PC-9 (cell line): ENCODE measurements around the gene JARID2. TPM values are rescaled to one million over a fixed set of nuclear protein-coding genes. Genes with fewer than 3 reads are reported as not detected.

ENCODE experiments used
- BruUV-seq: library from RNA; stranded (reverse); fragments of 400-500 nt; replicated peaks from 2 replicates; lab custom pipeline; 2021; lab: Mats Ljungman, UMichigan
- CTCF ChIA-PET: fragments of 300-600 bp; sonication (Branson Sonifier 250); formaldehyde crosslinking; loops from one replicate; lab custom pipeline; 2022; ENCODE audit warnings: antibody characterized with exemption; lab: Charles Lee
- POLR2A ChIA-PET: fragments of 300-600 bp; sonication (Branson Sonifier 250); formaldehyde crosslinking; loops from one replicate; lab custom pipeline; 2022; ENCODE audit warnings: antibody characterized with exemption; ENCODE audit not compliant: unreplicated experiment; lab: Charles Lee
- DNase-seq, 2 experiments: peaks; one replicate each; pipeline versions ENCODE4 v3.0.0 to v3.0.0-alpha.2; 2015 to 2022; ENCODE audit warnings: mixed read lengths in 1 of 2
- H2AFZ ChIP-seq: fragments of 200-600 bp; sonication (generic); 2 replicates; pipeline ENCODE4 v1.8.1; 2017; ENCODE audit warnings: antibody characterized with exemption
- H3F3A ChIP-seq: fragments of 200-600 bp; sonication (generic); 2 replicates; pipeline ENCODE4 v1.8.1; 2017; ENCODE audit warnings: antibody characterized with exemption, mild to moderate bottlenecking, low read depth; ENCODE audit not compliant: insufficient read depth
- H3K27ac ChIP-seq: fragments of 200-600 bp; sonication (generic); 2 replicates; pipeline ENCODE4 v1.6.1; 2016; ENCODE audit warnings: mixed run types
- H3K27me3 ChIP-seq: fragments of 200-600 bp; sonication (generic); 2 replicates; pipeline ENCODE4 v1.6.1; 2016; ENCODE audit warnings: low read depth, mixed run types; ENCODE audit not compliant: insufficient read depth
- H3K36me3 ChIP-seq: fragments of 200-600 bp; sonication (generic); 2 replicates; pipeline ENCODE4 v1.6.1; 2016; ENCODE audit warnings: low read depth, mixed run types
- H3K4me1 ChIP-seq: fragments of 200-600 bp; sonication (generic); replicated peaks from 2 replicates; pipeline ENCODE4 v1.6.1; 2016; ENCODE audit warnings: mixed run types; ENCODE audit not compliant: insufficient read depth
- H3K4me2 ChIP-seq: fragments of 200-600 bp; sonication (generic); 2 replicates; pipeline ENCODE4 v1.6.1; 2017; ENCODE audit warnings: mixed run types
- H3K4me3 ChIP-seq: fragments of 200-600 bp; sonication (generic); 2 replicates; pipeline ENCODE4 v1.6.1; 2016; ENCODE audit warnings: mixed run types
- H3K79me2 ChIP-seq: fragments of 200-600 bp; sonication (generic); 2 replicates; pipeline ENCODE4 v1.6.1; 2017; ENCODE audit warnings: low read depth, mixed run types
- H3K9me2 ChIP-seq: fragments of 200-600 bp; sonication (generic); 2 replicates; pipeline ENCODE4 v1.8.1; 2017; ENCODE audit warnings: mild to moderate bottlenecking; ENCODE audit not compliant: insufficient read depth
- H3K9me3 ChIP-seq: fragments of 200-600 bp; sonication (generic); 2 replicates; pipeline ENCODE4 v1.8.1; 2016; ENCODE audit warnings: low read depth; ENCODE audit not compliant: insufficient read depth
- H4K20me1 ChIP-seq: fragments of 200-600 bp; sonication (generic); 2 replicates; pipeline ENCODE4 v1.8.1; 2017; ENCODE audit not compliant: insufficient read depth
- EZH2 ChIP-seq: fragments of 200-600 bp; sonication (generic); IDR thresholded peaks from 2 replicates; pipeline ENCODE4 v1.8.0; 2017; ENCODE audit warnings: antibody characterized with exemption, low read depth
- intact Hi-C: fragments of 100-400 bp; cut with micrococcal nuclease; formaldehyde crosslinking; loops from one replicate; pipeline ENCODE4 v1.10.0; 2022; ENCODE audit not compliant: unreplicated experiment
- total RNA-seq: library from RNA; stranded (reverse); gene quantifications from 2 replicates; pipeline ENCODE4 v1.2.3, GENCODE V29; 2021
- TF ChIP-seq, protein P1 (sequence below): fragments of 200-600 bp; sonication (generic); conservative IDR thresholded peaks from 2 replicates; pipeline ENCODE4 v1.6.1; 2017; ENCODE audit warnings: mixed run types, antibody characterized with exemption, mild to moderate bottlenecking, moderate library complexity

Gene JARID2
- total RNA-seq, 1 experiment from 2014 or later, result 35.0 TPM

DNA sequence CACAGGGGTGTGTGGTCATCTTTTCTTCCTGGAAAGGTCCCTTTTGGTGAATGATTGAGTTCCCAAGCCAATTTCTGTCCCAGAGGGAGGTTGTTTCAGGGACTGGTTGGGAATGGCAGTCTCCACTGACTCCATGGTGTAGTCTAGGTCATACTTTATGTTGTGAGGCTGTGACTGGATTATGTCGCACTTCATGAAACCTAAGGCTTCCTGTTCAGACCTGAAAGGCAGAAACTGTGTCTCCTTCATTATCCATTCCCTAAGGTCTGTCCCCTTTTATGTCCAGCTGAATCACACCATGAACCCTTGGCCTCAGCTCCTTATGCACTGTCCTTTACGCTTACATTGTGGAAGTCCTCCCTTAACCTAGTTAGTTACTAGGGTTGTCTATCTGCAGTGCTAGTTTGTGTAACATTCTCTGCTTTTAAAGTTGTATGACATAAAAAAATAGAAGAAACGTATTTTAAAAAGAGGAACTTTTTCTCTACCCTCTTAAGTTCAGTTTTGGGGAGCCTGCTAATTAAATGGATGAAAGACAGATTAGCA, 191.3 kb downstream of the JARID2 start:
- peaks cover 15% of the 10 kb centered on the region; the same call in 1 of the 2 replicates for H4K20me1 ChIP-seq
- no peaks in the 10 kb centered on the region for H3K9me2 ChIP-seq
- peaks cover 44% of the 10 kb centered on the region for H3K4me1 ChIP-seq
- 0 out of 2 replicates have a peak, but pooled peaks cover 3% of the 10 kb centered on the region for H3K36me3 ChIP-seq
- no peak overlapping the region for H3K4me2 ChIP-seq
- intact Hi-C loops, result no loop called here
- BruUV-seq, result no TSS peak
- H3K4me3 ChIP-seq, result no peak overlapping the region
- H3K9me3 ChIP-seq, result no peaks in the 10 kb centered on the region
- peaks cover 11% of the 10 kb centered on the region; the same call in 1 of the 2 replicates for H3F3A ChIP-seq
- ChIA-PET POLR2A (no interaction called here), CTCF (interaction anchor here (0.7 kb wide), 1 partner anchor 39 kb away, joined by 3 read pairs; no protein-coding TSS in a partner anchor)
- H3K79me2 ChIP-seq, result peaks cover 90% of the 10 kb centered on the region
- TF ChIP-seq, protein P1, sequence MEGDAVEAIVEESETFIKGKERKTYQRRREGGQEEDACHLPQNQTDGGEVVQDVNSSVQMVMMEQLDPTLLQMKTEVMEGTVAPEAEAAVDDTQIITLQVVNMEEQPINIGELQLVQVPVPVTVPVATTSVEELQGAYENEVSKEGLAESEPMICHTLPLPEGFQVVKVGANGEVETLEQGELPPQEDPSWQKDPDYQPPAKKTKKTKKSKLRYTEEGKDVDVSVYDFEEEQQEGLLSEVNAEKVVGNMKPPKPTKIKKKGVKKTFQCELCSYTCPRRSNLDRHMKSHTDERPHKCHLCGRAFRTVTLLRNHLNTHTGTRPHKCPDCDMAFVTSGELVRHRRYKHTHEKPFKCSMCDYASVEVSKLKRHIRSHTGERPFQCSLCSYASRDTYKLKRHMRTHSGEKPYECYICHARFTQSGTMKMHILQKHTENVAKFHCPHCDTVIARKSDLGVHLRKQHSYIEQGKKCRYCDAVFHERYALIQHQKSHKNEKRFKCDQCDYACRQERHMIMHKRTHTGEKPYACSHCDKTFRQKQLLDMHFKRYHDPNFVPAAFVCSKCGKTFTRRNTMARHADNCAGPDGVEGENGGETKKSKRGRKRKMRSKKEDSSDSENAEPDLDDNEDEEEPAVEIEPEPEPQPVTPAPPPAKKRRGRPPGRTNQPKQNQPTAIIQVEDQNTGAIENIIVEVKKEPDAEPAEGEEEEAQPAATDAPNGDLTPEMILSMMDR, result no peak
- no peak for TF ChIP-seq EZH2
- H3K27me3 ChIP-seq, result no peaks in the 10 kb centered on the region
- H3K27ac ChIP-seq, result no peak overlapping the region
- no peak for DNase-seq
- no peak overlapping the region for H2AFZ ChIP-seq

DNA sequence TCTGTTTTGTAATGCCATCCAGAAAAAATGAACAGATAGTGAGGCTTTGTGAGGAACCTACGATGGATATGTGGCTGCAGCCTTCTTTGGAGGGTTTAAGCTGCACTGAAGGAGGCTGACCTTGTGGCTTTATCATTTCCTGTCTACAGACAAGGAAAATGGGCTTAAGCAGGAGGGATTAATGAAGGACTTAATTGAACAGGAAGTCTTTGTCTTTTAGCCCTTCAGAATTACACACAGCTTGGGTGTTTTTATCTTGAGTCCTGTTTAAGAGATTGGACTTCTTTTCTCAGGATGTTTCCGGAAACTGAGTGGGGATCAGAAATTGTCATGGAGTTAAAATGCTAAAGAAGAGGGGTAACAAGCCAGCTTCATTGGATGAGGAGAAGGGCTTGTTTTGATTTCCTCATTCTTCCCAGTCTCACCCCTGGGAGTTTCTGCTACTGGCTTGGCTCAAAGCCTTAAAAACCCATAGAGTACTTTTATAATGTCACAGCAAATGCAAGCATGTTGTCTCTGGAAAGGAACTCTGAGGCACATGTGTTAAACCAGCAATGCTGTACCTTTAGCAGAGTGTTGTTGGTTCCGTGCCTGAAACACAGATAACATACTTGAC, 193.6 kb downstream of the JARID2 start:
- POLR2A ChIA-PET, result no interaction called here
- TF ChIP-seq, protein P1, result no peak
- TF ChIP-seq EZH2, result no peak

DNA sequence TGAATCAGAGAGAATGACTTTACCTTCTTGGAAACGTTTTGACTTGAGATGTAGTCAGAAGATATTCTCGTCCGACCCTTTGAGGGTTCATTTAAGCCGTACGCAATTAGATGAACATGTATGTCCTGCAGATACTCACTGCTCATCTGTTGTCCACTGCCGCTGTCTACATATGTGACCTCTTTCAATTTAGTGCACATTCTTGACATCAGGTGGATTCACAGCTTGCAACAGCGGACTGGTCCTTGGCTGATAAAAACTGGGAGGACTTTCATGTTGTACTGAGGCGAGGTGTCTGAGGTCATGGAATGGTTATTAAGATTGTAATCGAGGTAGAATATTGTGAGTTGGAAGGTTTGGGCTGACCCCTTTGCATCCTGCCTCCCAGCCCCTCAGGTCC, 194.2 kb downstream of the JARID2 start:
- peaks cover 16% of the 10 kb centered on the region for H3F3A ChIP-seq
- H3K27me3 ChIP-seq, result no peaks in the 10 kb centered on the region
- peaks cover 48% of the 10 kb centered on the region for H3K4me1 ChIP-seq
- no peak overlapping the region for H2AFZ ChIP-seq
- peaks cover 12% of the 10 kb centered on the region; the same call in 1 of the 2 replicates for H4K20me1 ChIP-seq
- CTCF ChIA-PET, result interaction anchor here (0.6 kb wide), 1 partner anchor 482 kb away, joined by 3 read pairs; no protein-coding TSS in a partner anchor
- BruUV-seq, result no TSS peak
- intact Hi-C loops, result loop anchor here (2.0 to 10.0 kb wide), 4 partner anchors 191 to 1168 kb away; no protein-coding TSS in a partner anchor
- H3K4me2 ChIP-seq, result no peak overlapping the region
- POLR2A ChIA-PET, result interaction anchor here (0.6 kb wide), 1 partner anchor 1704 kb away, joined by 3 read pairs; no protein-coding TSS in a partner anchor
- DNase-seq, result no peak
- H3K36me3 ChIP-seq, result no peaks in the 10 kb centered on the region
- H3K27ac ChIP-seq, result no peak overlapping the region
- no peaks in the 10 kb centered on the region for H3K9me2 ChIP-seq
- peaks cover 83% of the 10 kb centered on the region for H3K79me2 ChIP-seq
- H3K9me3 ChIP-seq, result no peaks in the 10 kb centered on the region
- no peak overlapping the region for H3K4me3 ChIP-seq
- TF ChIP-seq, protein P1, result no peak
- TF ChIP-seq EZH2, result no peak

More for the DNA sequence above, 193.6 kb downstream of the JARID2 start:
- Histone ChIP-seq H3K27ac (no peak overlapping the region), H2AFZ (no peak overlapping the region), H3K4me2 (no peak overlapping the region), H3K36me3 (no peaks in the 10 kb centered on the region), H3K79me2 (peaks cover 85% of the 10 kb centered on the region), H3F3A (peaks cover 16% of the 10 kb centered on the region), H3K4me1 (peaks cover 51% of the 10 kb centered on the region), H3K9me3 (no peaks in the 10 kb centered on the region), H3K4me3 (no peak overlapping the region), H3K27me3 (no peaks in the 10 kb centered on the region), H4K20me1 (peaks cover 12% of the 10 kb centered on the region; the same call in 1 of the 2 replicates), H3K9me2 (no peaks in the 10 kb centered on the region)
- no peak for DNase-seq
- CTCF ChIA-PET, result no interaction called here
- BruUV-seq, result no TSS peak
- intact Hi-C loops, result loop anchor here (2.0 to 10.0 kb wide), 4 partner anchors 191 to 1167 kb away; no protein-coding TSS in a partner anchor
